ENCODE results near the gene SPHK1.

The SPHK1 gene

GRCh38 chr17:76416899-76417298 is 32.5 kb downstream of the SPHK1 start:
- TF ChIP-seq CTCF (conservative IDR thresholded peaks at IDR 0.05) = no peak
- H3K27ac ChIP-seq = peak overlapping the region; percentile 15; the same call in 1 of the 2 replicates

GRCh38 chr17:76417499-76418143 is 33.2 kb downstream of the SPHK1 start:
- TF ChIP-seq CTCF (conservative IDR thresholded peaks at IDR 0.05) = no peak
- H3K27ac ChIP-seq = peak overlapping the region; percentile 42

GRCh38 chr17:76419576-76420260 is 35.3 kb downstream of the SPHK1 start:
- no peak for TF ChIP-seq CTCF (conservative IDR thresholded peaks at IDR 0.05)
- H3K27ac ChIP-seq = no peak overlapping the region

- no peak overlapping the region for H3K27ac ChIP-seq
- no peak for TF ChIP-seq CTCF (conservative IDR thresholded peaks at IDR 0.05)
These were observed 36.1 kb downstream of the SPHK1 start for GRCh38 chr17:76420356-76421043.

- no peak for TF ChIP-seq CTCF (conservative IDR thresholded peaks at IDR 0.05)
- H3K27ac ChIP-seq = no peak overlapping the region
These were observed 36.6 kb downstream of the SPHK1 start for GRCh38 chr17:76421044-76421407.

- no peak overlapping the region for H3K27ac ChIP-seq
- no peak for TF ChIP-seq CTCF (conservative IDR thresholded peaks at IDR 0.05)
These were observed 38.0 kb downstream of the SPHK1 start for GRCh38 chr17:76422406-76422805.

GRCh38 chr17:76422860-76423259 is 38.5 kb downstream of the SPHK1 start:
- no peak overlapping the region for H3K27ac ChIP-seq
- no peak for TF ChIP-seq CTCF (conservative IDR thresholded peaks at IDR 0.05)
